IMR-90 (cell line): Measurements from ENCODE around the gene CCR8. TPM values are rescaled to one million over a fixed set of nuclear protein-coding genes. Genes with fewer than 3 reads are reported as not detected.

Source experiments
- ATAC-seq: fragments of 200-7000 bp; cut with Tn5 transposase; 2 replicates; pipeline ENCODE4 v1.9.1; 2020; ENCODE audit warnings: low read depth, mild to moderate bottlenecking, moderate library complexity
- BruUV-seq: library from RNA; stranded (reverse); fragments of 400-500 nt; replicated peaks from 2 replicates; lab custom pipeline; 2021; lab: Mats Ljungman, UMichigan
- CTCF ChIA-PET: fragments of 300-600 bp; formaldehyde crosslinking; extraction: SDS; loops from one replicate; lab custom pipeline; 2021; ENCODE audit warnings: antibody characterized with exemption; lab: Yijun Ruan, JAX
- POLR2A ChIA-PET: fragments of 300-600 bp; sonication (Branson Sonifier 250); formaldehyde crosslinking; loops from one replicate; lab custom pipeline; 2022; ENCODE audit warnings: antibody characterized with exemption; ENCODE audit not compliant: unreplicated experiment; lab: Charles Lee
- DNase-seq: peaks from one replicate; pipeline ENCODE4 v3.0.0; 2013
- H2AFZ ChIP-seq: replicated peaks from 2 replicates; pipeline ENCODE3; 2013; ENCODE audit warnings: low read length, mild to moderate bottlenecking; ENCODE audit not compliant: poor library complexity
- H2AK5ac ChIP-seq: 2 replicates; pipeline ENCODE4 v1.6.1; 2013; ENCODE audit warnings: low read depth, low read length, inconsistent platforms
- H2AK9ac ChIP-seq: replicated peaks from 2 replicates; pipeline ENCODE3; 2013; ENCODE audit warnings: mild to moderate bottlenecking, low read depth, low read length, moderate library complexity; ENCODE audit not compliant: poor library complexity
- H2BK120ac ChIP-seq: 2 replicates; pipeline ENCODE4 v1.6.1; 2013; ENCODE audit warnings: low read depth, low read length, inconsistent platforms
- H2BK15ac ChIP-seq: 3 replicates; pipeline ENCODE4 v1.6.1; 2013; ENCODE audit warnings: low read depth, low read length, inconsistent platforms
- H2BK20ac ChIP-seq: 2 replicates; pipeline ENCODE4 v1.6.1; 2013; ENCODE audit warnings: low read depth, mild to moderate bottlenecking, inconsistent platforms, low read length, moderate library complexity
- H2BK5ac ChIP-seq: 2 replicates; pipeline ENCODE4 v1.6.1; 2013; ENCODE audit warnings: mild to moderate bottlenecking, low read depth, low read length, inconsistent platforms; ENCODE audit not compliant: poor library complexity, severe bottlenecking
- H3K14ac ChIP-seq: replicated peaks from 2 replicates; pipeline ENCODE4 v1.6.1; 2013; ENCODE audit warnings: low read depth, low read length, inconsistent platforms
- H3K18ac ChIP-seq: 2 replicates; pipeline ENCODE4 v1.6.1; 2013; ENCODE audit warnings: low read depth, low read length, control low read depth
- H3K23ac ChIP-seq: 2 replicates; pipeline ENCODE4 v1.6.1; 2013; ENCODE audit warnings: low read depth, low read length, inconsistent platforms
- H3K27ac ChIP-seq: 2 replicates; pipeline ENCODE4 v1.5.1; 2013; ENCODE audit warnings: mild to moderate bottlenecking, control low read depth, low read length; ENCODE audit not compliant: insufficient read depth
- H3K27me3 ChIP-seq: 2 replicates; pipeline ENCODE4 v1.6.1; 2013; ENCODE audit warnings: low read length; ENCODE audit not compliant: control insufficient read depth, insufficient read depth
- H3K36me3 ChIP-seq: 2 replicates; pipeline ENCODE4 v1.6.1; 2013; ENCODE audit warnings: low read length, mixed read lengths; ENCODE audit not compliant: control insufficient read depth, insufficient read depth
- H3K4ac ChIP-seq: 2 replicates; pipeline ENCODE4 v1.6.1; 2013; ENCODE audit warnings: low read depth, low read length, inconsistent platforms
- H3K4me1 ChIP-seq: 2 replicates; pipeline ENCODE4 v1.6.1; 2013; ENCODE audit warnings: low read length, mixed read lengths; ENCODE audit not compliant: control insufficient read depth, insufficient read depth
- H3K4me2 ChIP-seq: 2 replicates; pipeline ENCODE4 v1.6.1; 2013; ENCODE audit warnings: low read depth, mild to moderate bottlenecking, control low read depth, low read length, moderate library complexity
- H3K4me3 ChIP-seq: 2 replicates; pipeline ENCODE4 v1.5.1; 2013; ENCODE audit warnings: low read depth, mild to moderate bottlenecking, control low read depth, low read length, moderate library complexity; ENCODE audit not compliant: insufficient read depth
- H3K56ac ChIP-seq: 2 replicates; pipeline ENCODE4 v1.6.1; 2013; ENCODE audit warnings: low read length, inconsistent platforms; ENCODE audit not compliant: insufficient read depth; ENCODE audit errors: extremely low read depth
- H3K79me1 ChIP-seq, 2 experiments: 2 replicates each; pipeline ENCODE4 v1.6.1; 2013; ENCODE audit warnings: low read length in 2 of 2, inconsistent platforms in 1 of 2, low read depth in 1 of 2
- H3K9ac ChIP-seq: 2 replicates; pipeline ENCODE4 v1.6.1; 2013; ENCODE audit warnings: low read depth, low read length, control low read depth
- H3K9me1 ChIP-seq: 2 replicates; pipeline ENCODE4 v1.6.1; 2013; ENCODE audit warnings: low read length, inconsistent platforms; ENCODE audit not compliant: insufficient read depth
- H3K9me3 ChIP-seq: 2 replicates; pipeline ENCODE4 v1.6.1; 2013; ENCODE audit warnings: low read length; ENCODE audit not compliant: control insufficient read depth, insufficient read depth
- H4K20me1 ChIP-seq: 2 replicates; pipeline ENCODE4 v1.6.1; 2013; ENCODE audit warnings: low read length, inconsistent platforms; ENCODE audit not compliant: insufficient read depth
- H4K5ac ChIP-seq: 2 replicates; pipeline ENCODE4 v1.6.1; 2013; ENCODE audit warnings: mild to moderate bottlenecking, low read depth, low read length, control low read depth
- H4K8ac ChIP-seq, 2 experiments: 2 replicates each; pipeline ENCODE4 v1.6.1; 2013; ENCODE audit warnings: low read depth in 2 of 2, low read length in 2 of 2, control low read depth in 1 of 2, inconsistent platforms in 1 of 2
- H4K91ac ChIP-seq: 2 replicates; pipeline ENCODE4 v1.6.1; 2013; ENCODE audit warnings: low read depth, low read length, inconsistent platforms; ENCODE audit not compliant: insufficient read depth
- BHLHE40 ChIP-seq: fragments of 150-350 bp; IDR thresholded peaks from 2 replicates; pipeline ENCODE4 v1.6.1; 2016; ENCODE audit warnings: mild to moderate bottlenecking, low read depth, low read length
- CHD1 ChIP-seq: IDR thresholded peaks from 2 replicates; pipeline ENCODE4 v1.6.1; 2012; ENCODE audit warnings: low read depth, low read length, improper control_type of control experiment
- FOS ChIP-seq: fragments of 150-350 bp; IDR thresholded peaks from 2 replicates; pipeline ENCODE4 v1.6.1; 2016; ENCODE audit warnings: low read depth, low read length
- MAZ ChIP-seq: IDR thresholded peaks from 2 replicates; pipeline ENCODE4 v1.6.1; 2012; ENCODE audit warnings: low read depth, mild to moderate bottlenecking, low read length, improper control_type of control experiment, moderate library complexity, borderline replicate concordance
- MXI1 ChIP-seq: IDR thresholded peaks from 2 replicates; pipeline ENCODE4 v1.6.1; 2012; ENCODE audit warnings: low read depth, mild to moderate bottlenecking, low read length, moderate library complexity, borderline replicate concordance
- RAD21 ChIP-seq: IDR thresholded peaks from 2 replicates; pipeline ENCODE4 v1.6.1; 2012; ENCODE audit warnings: low read length, improper control_type of control experiment
- SMC3 ChIP-seq: fragments of 150-350 bp; IDR thresholded peaks from 2 replicates; pipeline ENCODE4 v1.6.1; 2016; ENCODE audit warnings: low read depth, mild to moderate bottlenecking, antibody characterized with exemption, low read length, moderate library complexity
- WGBS, 2 experiments: methylation state at CpG; one replicate each; pipeline versions ENCODE4 v1.1.5 to v1.1.7; 2013; ENCODE audit warnings: missing lambda C conversion rate in 2 of 2; ENCODE audit not compliant: insufficient read length in 1 of 2; ENCODE audit errors: extremely low coverage in 2 of 2; 5-methylcytosine and 5-hydroxymethylcytosine counted together
- dilution Hi-C: fragments of 300-500 bp; cut with HindIII; formaldehyde crosslinking; loops from one replicate; pipeline ENCODE4 v1.14.3; 2018; ENCODE audit warnings: low sequenced_read_pairs; ENCODE audit not compliant: unreplicated experiment
- in situ Hi-C: fragments of 300-500 bp; cut with MboI; formaldehyde crosslinking; loops from 3 replicates; pipeline ENCODE4 v1.14.3; 2019; ENCODE audit warnings: low sequenced_read_pairs, inconsistent platforms, mixed read lengths
- intact Hi-C: fragments of 100-400 bp; cut with micrococcal nuclease; formaldehyde crosslinking; loops from 2 replicates; pipeline ENCODE4 v1.10.0; 2022
- polyA plus RNA-seq, 3 experiments: library from polyadenylated mRNA; depleted of rRNA; stranded (reverse); fragments of >200 nt; gene quantifications; 2 replicates each; pipeline ENCODE4 v1.2.3, GENCODE V29; 2012; ENCODE audit warnings: low replicate concordance in 1 of 3
- total RNA-seq: library from RNA; depleted of rRNA; stranded (reverse); fragments of >200 nt; gene quantifications from 2 replicates; pipeline ENCODE4 v1.2.3, GENCODE V29; 2012
- TF ChIP-seq, protein P1 (sequence below): fragments of 150-350 bp; IDR thresholded peaks from 2 replicates; pipeline ENCODE4 v1.6.1; 2017; ENCODE audit warnings: mild to moderate bottlenecking, antibody characterized with exemption, low read length, low read depth
- TF ChIP-seq, protein P2 (sequence below): conservative IDR thresholded peaks from 2 replicates; pipeline ENCODE4 v1.5.1; 2012; ENCODE audit warnings: mild to moderate bottlenecking, low read depth, low read length, improper control_type of control experiment

The CCR8 gene
- total and polyA plus RNA-seq, 2 of the 4 experiments (the other 2 are of a cell fraction), result not detected

DNA sequence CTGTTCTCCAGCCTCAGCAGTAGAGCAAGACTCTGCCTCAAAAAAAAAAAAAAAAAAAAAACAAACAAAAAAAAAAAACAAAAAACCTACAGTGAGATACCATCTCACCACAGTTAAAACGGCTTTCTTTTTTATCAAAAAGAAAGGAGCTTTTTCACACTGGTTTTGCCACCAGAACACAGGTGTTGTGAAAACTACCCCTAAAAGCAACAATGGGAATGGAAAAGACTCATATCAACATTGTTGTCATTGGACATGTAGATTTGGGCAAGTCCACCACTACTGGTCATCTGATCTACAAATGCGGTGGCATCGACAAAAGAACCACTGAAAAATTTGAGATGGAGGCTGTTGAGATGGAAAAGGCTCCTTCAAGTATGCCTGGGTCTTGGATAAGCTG lies 28.8 kb downstream of the CCR8 start:
- dilution Hi-C loops, result no loop called here

More for the DNA sequence above, 28.8 kb downstream of the CCR8 start:
- Histone ChIP-seq H3K79me1 (no peaks in the 10 kb centered on the region), H2AK9ac (no peak overlapping the region), H3K9me3 (no peaks in the 10 kb centered on the region), H3K27ac (no peak overlapping the region), H3K36me3 (no peaks in the 10 kb centered on the region), H2BK5ac (no peak overlapping the region), H2BK120ac (no peak overlapping the region), H3K9me1 (no peaks in the 10 kb centered on the region), H3K56ac (no peak overlapping the region), H3K4ac (no peak overlapping the region), H3K4me1 (no peaks in the 10 kb centered on the region), H2BK15ac (no peak overlapping the region), H2AFZ (no peak overlapping the region), H3K4me3 (no peak overlapping the region), H3K9ac (no peak overlapping the region), H3K27me3 (0 out of 2 replicates have a peak, but pooled peaks cover 2% of the 10 kb centered on the region), H4K20me1 (no peaks in the 10 kb centered on the region), H2BK20ac (no peak overlapping the region), H3K18ac (no peak overlapping the region), H3K14ac (no peak overlapping the region), H3K23ac (no peak overlapping the region), H4K5ac (no peak overlapping the region), H4K91ac (no peak overlapping the region), H4K8ac (no peak overlapping the region), H3K4me2 (no peak overlapping the region), H2AK5ac (no peak overlapping the region)
- WGBS, 2 experiments, result no CpG with 5 or more reads among the region's 3 CpGs
- ChIA-PET CTCF (no interaction called here), POLR2A (no interaction called here)
- no peak for ATAC-seq
- BruUV-seq, result no TSS peak
- DNase-seq, result no peak
- TF ChIP-seq BHLHE40 (no peak), FOS (no peak), SMC3 (no peak), CHD1 (no peak), MXI1 (no peak), RAD21 (no peak), MAZ (no peak)
- TF ChIP-seq, protein P1, sequence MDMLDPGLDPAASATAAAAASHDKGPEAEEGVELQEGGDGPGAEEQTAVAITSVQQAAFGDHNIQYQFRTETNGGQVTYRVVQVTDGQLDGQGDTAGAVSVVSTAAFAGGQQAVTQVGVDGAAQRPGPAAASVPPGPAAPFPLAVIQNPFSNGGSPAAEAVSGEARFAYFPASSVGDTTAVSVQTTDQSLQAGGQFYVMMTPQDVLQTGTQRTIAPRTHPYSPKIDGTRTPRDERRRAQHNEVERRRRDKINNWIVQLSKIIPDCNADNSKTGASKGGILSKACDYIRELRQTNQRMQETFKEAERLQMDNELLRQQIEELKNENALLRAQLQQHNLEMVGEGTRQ, result no peak
- TF ChIP-seq, protein P2, sequence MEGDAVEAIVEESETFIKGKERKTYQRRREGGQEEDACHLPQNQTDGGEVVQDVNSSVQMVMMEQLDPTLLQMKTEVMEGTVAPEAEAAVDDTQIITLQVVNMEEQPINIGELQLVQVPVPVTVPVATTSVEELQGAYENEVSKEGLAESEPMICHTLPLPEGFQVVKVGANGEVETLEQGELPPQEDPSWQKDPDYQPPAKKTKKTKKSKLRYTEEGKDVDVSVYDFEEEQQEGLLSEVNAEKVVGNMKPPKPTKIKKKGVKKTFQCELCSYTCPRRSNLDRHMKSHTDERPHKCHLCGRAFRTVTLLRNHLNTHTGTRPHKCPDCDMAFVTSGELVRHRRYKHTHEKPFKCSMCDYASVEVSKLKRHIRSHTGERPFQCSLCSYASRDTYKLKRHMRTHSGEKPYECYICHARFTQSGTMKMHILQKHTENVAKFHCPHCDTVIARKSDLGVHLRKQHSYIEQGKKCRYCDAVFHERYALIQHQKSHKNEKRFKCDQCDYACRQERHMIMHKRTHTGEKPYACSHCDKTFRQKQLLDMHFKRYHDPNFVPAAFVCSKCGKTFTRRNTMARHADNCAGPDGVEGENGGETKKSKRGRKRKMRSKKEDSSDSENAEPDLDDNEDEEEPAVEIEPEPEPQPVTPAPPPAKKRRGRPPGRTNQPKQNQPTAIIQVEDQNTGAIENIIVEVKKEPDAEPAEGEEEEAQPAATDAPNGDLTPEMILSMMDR, result no peak
- intact Hi-C loops (no loop called here), in situ Hi-C loops (no loop called here)
